Activated T-cell treated with anti-CD3 and anti-CD28 coated beads for 48 hours (primary cell): Measurements from ENCODE around the gene GOLGA6C.
"Not testable (repeated sequence)": the region's sequence is repeated elsewhere in the genome, so short reads cannot be mapped to it uniquely, and the experiment has no call there.

Experiments used
- DNase-seq: peaks from one replicate; pipeline ENCODE4 v3.0.0-alpha.2; 2020; ENCODE audit warnings: low read depth

GOLGA6C gene

DNA sequence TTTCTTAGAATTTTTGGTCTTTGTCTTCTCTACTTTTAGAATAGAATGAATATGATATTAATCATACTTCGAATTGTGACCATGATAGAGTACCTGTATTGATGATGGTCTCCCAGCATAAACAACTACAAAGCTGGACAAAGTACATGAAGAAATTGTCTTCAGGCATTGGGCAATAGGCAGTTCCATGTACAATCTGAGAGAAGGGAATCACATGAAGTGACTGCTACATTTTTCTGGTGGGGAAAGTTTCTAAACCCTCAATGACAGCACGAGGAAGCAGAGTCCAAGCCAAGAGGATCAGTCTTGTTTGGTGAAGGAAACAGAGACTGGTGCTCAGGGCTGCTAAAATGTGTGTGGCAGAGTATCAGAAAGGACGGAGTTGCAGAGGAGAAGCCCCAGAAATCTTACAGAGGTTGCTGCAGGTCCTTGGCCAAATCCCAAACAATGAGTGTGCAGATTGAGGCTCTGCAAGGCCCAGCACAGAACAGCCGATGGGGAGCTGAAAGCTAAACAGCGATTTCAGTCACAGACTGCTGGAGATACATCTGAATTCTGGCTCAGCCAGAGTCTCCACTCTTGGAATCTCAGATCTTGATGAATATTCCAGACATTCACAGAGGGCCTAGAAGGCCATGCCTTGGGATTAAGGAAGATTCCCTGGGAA is 61.2 kb downstream of the GOLGA6C start:
- DNase-seq, result not testable (repeated sequence)
